HG03469 (cell line): ENCODE measurements around the gene PPM1M.

Experiments used
- ATAC-seq: cut with Tn5 transposase; IDR thresholded peaks from one replicate; pipeline ENCODE4 v1.9.1; 2021; ENCODE audit warnings: mild to moderate bottlenecking, moderate library complexity, moderate number of reproducible peaks; ENCODE audit not compliant: unreplicated experiment

Gene PPM1M

GRCh38 chr3:52230461-52230860 is 15.1 kb upstream of the PPM1M start:
- no peak for ATAC-seq

- ATAC-seq, result no peak
These were observed 14.6 kb upstream of the PPM1M start for GRCh38 chr3:52230889-52231499.

- ATAC-seq, result no peak
These were observed 13.9 kb upstream of the PPM1M start for GRCh38 chr3:52231502-52232278.

GRCh38 chr3:52232279-52233107 is 13.1 kb upstream of the PPM1M start:
- ATAC-seq, result no peak

GRCh38 chr3:52233108-52233591 is 12.4 kb upstream of the PPM1M start:
- ATAC-seq, result no peak

- ATAC-seq, result no peak
These were observed 11.6 kb upstream of the PPM1M start for GRCh38 chr3:52233968-52234367.

GRCh38 chr3:52234516-52235447 is 10.8 kb upstream of the PPM1M start:
- ATAC-seq, result no peak

- ATAC-seq, result no peak
These were observed 9.1 kb upstream of the PPM1M start for GRCh38 chr3:52236424-52236886.

- ATAC-seq, result no peak
These were observed 8.4 kb upstream of the PPM1M start for GRCh38 chr3:52237006-52237656.

- ATAC-seq, result no peak
These were observed 7.8 kb upstream of the PPM1M start for GRCh38 chr3:52237657-52238172.

- ATAC-seq, result no peak
These were observed 7.3 kb upstream of the PPM1M start for GRCh38 chr3:52238193-52238760.

GRCh38 chr3:52238761-52239701 is 6.5 kb upstream of the PPM1M start, which contains the start of gene TWF2:
Gene TWF2 (minus strand): TSS chr3:52239158. CDS start chr3:52239016, 142 bp downstream.
- ATAC-seq, result peak; percentile 47

- ATAC-seq, result no peak
These were observed 5.3 kb upstream of the PPM1M start for GRCh38 chr3:52240059-52240885.

GRCh38 chr3:52240886-52241370 is 4.6 kb upstream of the PPM1M start:
- ATAC-seq, result no peak

- no peak for ATAC-seq
These were observed 3.5 kb upstream of the PPM1M start for GRCh38 chr3:52242039-52242438.

- no peak for ATAC-seq
These were observed 1.5 kb upstream of the PPM1M start for GRCh38 chr3:52243791-52244628.
